Activated CD8-positive, alpha-beta T cell treated with anti-CD3 and anti-CD28 coated beads for 36 hours (primary cell): ENCODE results near the gene RIMKLB. TPM values are rescaled to one million over a fixed set of nuclear protein-coding genes. Genes with fewer than 3 reads are reported as not detected.
"Not testable (repeated sequence)": the region's sequence is repeated elsewhere in the genome, so short reads cannot be mapped to it uniquely, and the experiment has no call there.

Experiments used
- ATAC-seq: fragments of 200-7000 bp; cut with Tn5 transposase; one replicate; pipeline ENCODE4 v1.10.0; 2021; ENCODE audit warnings: mild to moderate bottlenecking, moderate library complexity
- CTCF ChIA-PET: fragments of 350-600 bp; sonication (Branson Sonifier 250); formaldehyde crosslinking; loops from one replicate; lab custom pipeline; 2021; ENCODE audit warnings: antibody characterized with exemption; lab: Charles Lee
- POLR2A ChIA-PET: fragments of 350-600 bp; sonication (Branson Sonifier 250); formaldehyde crosslinking; loops from one replicate; lab custom pipeline; 2021; ENCODE audit warnings: antibody characterized with exemption; lab: Charles Lee
- DNase-seq: peaks from one replicate; pipeline ENCODE4 v3.0.0-alpha.2; 2020
- H3K27ac Mint-ChIP-seq: one replicate; pipeline ENCODE4 v1.8.0; 2021; ENCODE audit warnings: mild to moderate bottlenecking, mixed read lengths
- H3K27me3 Mint-ChIP-seq: one replicate; pipeline ENCODE4 v1.8.0; 2021; ENCODE audit warnings: mixed read lengths
- H3K36me3 Mint-ChIP-seq: one replicate; pipeline ENCODE4 v1.8.0; 2021; ENCODE audit warnings: low read depth, mixed read lengths
- H3K4me1 Mint-ChIP-seq: one replicate; pipeline ENCODE4 v1.8.0; 2021; ENCODE audit warnings: low read depth, mixed read lengths
- H3K4me3 Mint-ChIP-seq: one replicate; pipeline ENCODE4 v1.8.0; 2021; ENCODE audit warnings: mild to moderate bottlenecking, moderate library complexity, mixed read lengths
- H3K9me3 Mint-ChIP-seq: one replicate; pipeline ENCODE4 v1.8.0; 2021; ENCODE audit warnings: mixed read lengths
- intact Hi-C: fragments of 100-400 bp; cut with micrococcal nuclease; formaldehyde crosslinking; loops from one replicate; pipeline ENCODE4 v1.10.0; 2022
- total RNA-seq, 2 experiments: library from RNA; stranded (reverse); gene quantifications; one replicate each; pipeline ENCODE4 v1.2.3, GENCODE V29; 2021
- TF ChIP-seq, protein P1 (sequence below): fragments of 200-600 bp; IDR thresholded peaks from one replicate; pipeline ENCODE4 v1.8.0; 2022; ENCODE audit warnings: antibody characterized with exemption, mild to moderate bottlenecking

The RIMKLB gene
- total RNA-seq, 2 experiments from 2014 or later, result 7.7 to 8.6 TPM

DNA sequence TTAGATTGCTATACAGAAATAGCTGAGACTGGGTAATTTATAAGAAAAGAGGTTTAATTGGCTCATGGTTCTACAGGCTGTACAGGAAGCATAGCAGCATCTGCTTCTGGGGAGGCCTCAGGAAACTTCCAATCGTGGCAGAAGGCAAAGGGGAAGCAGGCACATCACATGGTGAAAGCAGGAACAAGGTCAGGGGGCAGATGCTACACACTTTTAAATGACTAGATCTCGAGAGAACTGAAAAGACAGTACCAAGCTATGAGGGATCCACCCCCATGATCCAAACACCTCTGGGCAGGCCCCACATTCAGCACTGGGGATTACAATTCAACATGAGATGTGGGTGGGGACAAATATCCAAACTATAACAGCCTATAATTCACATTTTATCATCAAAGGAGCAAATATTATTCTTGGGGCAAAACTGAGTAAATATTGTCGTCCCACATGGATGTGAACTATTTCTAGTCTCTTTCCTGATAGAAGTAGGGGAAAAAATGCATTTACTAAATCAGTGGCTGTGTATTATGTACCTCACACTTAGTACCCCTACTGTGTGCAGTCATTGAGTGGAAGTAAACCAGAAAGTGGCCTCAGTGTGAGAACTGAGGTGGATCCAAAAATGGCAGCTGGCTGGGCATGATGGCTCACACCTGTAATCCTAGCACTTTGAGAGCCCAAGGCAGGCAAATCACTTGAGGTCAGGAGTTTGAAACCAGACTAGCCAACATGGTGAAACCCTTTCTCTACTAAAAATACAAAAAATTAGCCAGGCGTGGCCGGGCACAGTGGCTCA lies 99.2 kb downstream of the RIMKLB start:
- POLR2A ChIA-PET, result no interaction called here
- Mint-ChIP-seq H3K36me3 (no peaks in the 10 kb centered on the region), H3K4me3 (no peak overlapping the region), H3K27me3 (no peaks in the 10 kb centered on the region), H3K4me1 (no peaks in the 10 kb centered on the region), H3K27ac (no peak overlapping the region), H3K9me3 (no peaks in the 10 kb centered on the region)
- ATAC-seq, result no peak
- no peak for DNase-seq
- intact Hi-C loops, result no loop called here
- TF ChIP-seq, protein P1, sequence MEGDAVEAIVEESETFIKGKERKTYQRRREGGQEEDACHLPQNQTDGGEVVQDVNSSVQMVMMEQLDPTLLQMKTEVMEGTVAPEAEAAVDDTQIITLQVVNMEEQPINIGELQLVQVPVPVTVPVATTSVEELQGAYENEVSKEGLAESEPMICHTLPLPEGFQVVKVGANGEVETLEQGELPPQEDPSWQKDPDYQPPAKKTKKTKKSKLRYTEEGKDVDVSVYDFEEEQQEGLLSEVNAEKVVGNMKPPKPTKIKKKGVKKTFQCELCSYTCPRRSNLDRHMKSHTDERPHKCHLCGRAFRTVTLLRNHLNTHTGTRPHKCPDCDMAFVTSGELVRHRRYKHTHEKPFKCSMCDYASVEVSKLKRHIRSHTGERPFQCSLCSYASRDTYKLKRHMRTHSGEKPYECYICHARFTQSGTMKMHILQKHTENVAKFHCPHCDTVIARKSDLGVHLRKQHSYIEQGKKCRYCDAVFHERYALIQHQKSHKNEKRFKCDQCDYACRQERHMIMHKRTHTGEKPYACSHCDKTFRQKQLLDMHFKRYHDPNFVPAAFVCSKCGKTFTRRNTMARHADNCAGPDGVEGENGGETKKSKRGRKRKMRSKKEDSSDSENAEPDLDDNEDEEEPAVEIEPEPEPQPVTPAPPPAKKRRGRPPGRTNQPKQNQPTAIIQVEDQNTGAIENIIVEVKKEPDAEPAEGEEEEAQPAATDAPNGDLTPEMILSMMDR, result no peak
- CTCF ChIA-PET, result no interaction called here

DNA sequence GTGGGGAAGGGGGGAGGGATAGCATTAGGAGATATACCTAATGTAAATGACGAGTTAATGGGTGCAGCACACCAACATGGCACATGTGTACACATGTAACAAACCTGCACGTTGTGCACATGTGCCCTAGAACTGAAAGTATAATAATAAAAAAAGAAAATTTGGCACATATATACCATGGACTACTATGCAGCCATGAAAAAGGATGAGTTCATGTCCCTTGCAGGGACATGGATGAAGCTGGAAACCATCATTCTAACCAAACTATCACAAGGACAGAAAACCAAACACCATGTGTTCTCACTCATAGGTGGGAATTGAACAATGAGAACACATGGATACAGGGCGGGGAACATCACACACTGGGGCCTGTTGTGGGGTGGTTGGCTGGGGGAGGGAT lies 103.4 kb downstream of the RIMKLB start:
- POLR2A ChIA-PET, CTCF ChIA-PET, H3K4me1 Mint-ChIP-seq: not testable (repeated sequence)

DNA sequence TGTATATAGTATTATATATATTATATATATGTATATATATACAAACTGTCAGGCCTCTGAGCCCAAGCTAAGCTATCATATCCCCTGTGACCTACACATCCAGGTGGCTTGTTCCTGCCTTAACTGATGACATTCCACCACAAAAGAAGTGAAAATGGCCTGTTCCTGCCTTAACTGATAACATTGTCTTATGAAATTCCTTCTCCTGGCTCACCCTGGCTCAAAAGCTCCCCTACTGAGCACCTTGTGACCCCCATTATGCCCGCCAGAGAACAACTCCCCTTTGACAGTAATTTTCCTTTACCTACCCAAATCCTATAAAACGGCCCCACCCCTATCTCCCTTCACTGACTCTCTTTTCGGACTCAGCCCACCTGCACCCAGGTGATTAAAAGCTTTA lies 107.0 kb downstream of the RIMKLB start:
- not testable (repeated sequence) for H3K27ac Mint-ChIP-seq

More for the DNA sequence above, 103.4 kb downstream of the RIMKLB start:
- H3K36me3 Mint-ChIP-seq, DNase-seq, H3K4me3 Mint-ChIP-seq, H3K27ac Mint-ChIP-seq, intact Hi-C loops, ATAC-seq, H3K9me3 Mint-ChIP-seq, H3K27me3 Mint-ChIP-seq: not testable (repeated sequence)

DNA sequence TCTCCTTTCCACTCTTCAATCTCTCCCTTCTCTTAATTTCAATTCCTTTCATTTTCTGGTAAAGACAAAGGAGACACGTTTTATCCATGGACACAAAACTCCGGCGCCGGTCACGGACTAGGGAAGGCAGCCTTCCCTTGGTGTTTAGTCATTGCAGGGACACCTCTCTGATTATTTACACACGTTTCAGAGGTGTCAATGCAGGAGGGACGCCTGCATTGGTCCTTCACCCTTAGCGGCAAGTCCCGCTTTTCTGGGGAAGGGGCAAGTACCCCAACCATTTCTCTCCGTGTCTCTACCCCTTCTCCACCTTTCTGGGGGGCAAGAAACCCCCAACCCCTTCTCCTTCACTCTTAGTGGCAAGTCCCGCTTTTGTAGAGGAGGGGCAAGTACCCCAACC lies 107.7 kb downstream of the RIMKLB start:
- DNase-seq, CTCF ChIA-PET, POLR2A ChIA-PET, H3K27ac Mint-ChIP-seq, H3K9me3 Mint-ChIP-seq, ATAC-seq, intact Hi-C loops, H3K4me1 Mint-ChIP-seq, H3K36me3 Mint-ChIP-seq, H3K27me3 Mint-ChIP-seq, H3K4me3 Mint-ChIP-seq: not testable (repeated sequence)

More for the DNA sequence above, 107.0 kb downstream of the RIMKLB start:
- H3K4me3 Mint-ChIP-seq, CTCF ChIA-PET, POLR2A ChIA-PET, H3K9me3 Mint-ChIP-seq, H3K4me1 Mint-ChIP-seq, intact Hi-C loops, DNase-seq, H3K36me3 Mint-ChIP-seq, ATAC-seq, H3K27me3 Mint-ChIP-seq: not testable (repeated sequence)

DNA sequence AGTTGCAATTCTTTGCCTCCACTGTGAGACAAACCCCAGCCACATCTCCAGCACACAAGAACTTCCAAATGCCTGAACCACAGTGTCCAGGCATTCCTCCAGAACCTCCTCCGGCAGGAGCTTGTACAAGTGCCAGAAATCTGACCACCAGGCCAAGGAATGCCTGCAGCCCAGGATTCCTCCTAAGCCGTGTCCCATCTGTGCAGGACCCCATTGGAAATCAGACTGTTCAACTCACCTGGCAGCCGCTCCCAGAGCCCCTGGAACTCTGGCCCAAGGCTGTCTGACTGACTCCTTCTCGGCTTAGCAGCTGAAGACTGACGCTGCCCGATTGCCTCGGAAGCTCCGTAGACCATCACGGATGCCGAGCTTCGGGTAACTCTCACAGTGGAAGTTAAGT lies 109.3 kb downstream of the RIMKLB start:
- CTCF ChIA-PET, H3K4me3 Mint-ChIP-seq, H3K9me3 Mint-ChIP-seq, DNase-seq, ATAC-seq, H3K4me1 Mint-ChIP-seq, POLR2A ChIA-PET, intact Hi-C loops, H3K36me3 Mint-ChIP-seq, H3K27me3 Mint-ChIP-seq, H3K27ac Mint-ChIP-seq: not testable (repeated sequence)

DNA sequence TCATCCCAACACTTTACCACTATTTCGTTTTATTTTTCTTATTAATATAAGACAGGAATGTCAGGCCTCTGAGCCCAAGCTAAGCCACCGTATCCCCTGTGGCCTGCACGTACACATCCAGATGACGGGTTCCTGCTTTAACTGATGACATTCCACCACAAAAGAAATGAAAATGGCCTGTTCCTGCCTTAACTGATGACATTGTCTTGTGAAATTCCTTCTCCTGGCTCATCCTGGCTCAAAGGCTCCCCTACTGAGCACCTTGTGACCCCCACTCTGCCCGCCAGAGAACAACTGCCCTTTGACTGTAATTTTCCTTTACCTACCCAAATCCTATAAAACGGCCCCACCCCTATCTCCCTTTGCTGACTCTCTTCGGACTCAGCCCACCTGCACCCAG lies 112.3 kb downstream of the RIMKLB start:
- H3K4me3 Mint-ChIP-seq, H3K9me3 Mint-ChIP-seq, H3K36me3 Mint-ChIP-seq, CTCF ChIA-PET, H3K27me3 Mint-ChIP-seq, ATAC-seq, intact Hi-C loops, POLR2A ChIA-PET, H3K4me1 Mint-ChIP-seq, H3K27ac Mint-ChIP-seq, DNase-seq: not testable (repeated sequence)

DNA sequence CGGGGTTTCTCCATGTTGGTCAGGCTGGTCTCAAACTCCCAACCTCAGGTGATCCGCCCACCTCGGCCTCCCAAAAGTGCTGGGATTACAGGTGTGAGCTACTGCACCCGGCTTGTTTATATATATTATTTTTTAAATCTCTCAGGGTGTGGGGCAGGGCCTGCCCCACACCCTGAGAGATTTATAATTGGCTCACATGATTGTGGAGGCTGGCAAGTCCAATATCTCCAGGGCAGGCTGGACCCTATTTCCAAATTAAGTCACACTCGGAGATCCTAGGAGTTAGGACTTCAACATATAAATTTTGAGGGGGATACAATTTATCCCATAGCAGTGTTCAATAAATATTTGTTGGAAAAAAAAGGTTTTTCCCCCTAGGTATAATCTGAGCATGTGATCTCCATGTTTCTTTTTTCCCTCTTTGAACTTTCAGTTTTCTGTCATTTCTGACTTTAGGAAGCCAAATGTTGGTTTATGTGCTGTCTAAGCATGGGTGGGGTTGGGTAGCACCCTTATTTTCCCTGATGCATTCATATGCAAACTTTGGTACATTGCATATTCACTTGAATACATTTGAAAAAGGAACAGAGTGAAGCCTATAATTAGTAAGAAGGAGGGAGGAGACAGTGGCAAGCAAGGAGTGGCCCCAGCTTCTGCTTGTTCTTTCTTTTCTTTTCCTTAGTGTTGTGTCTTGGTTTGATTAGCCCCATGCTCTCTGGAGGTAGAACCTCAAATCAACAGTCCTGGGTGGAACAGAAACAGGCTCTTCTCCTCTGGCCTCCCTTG lies 116.0 kb downstream of the RIMKLB start:
- no peaks in the 10 kb centered on the region for H3K9me3 Mint-ChIP-seq
- DNase-seq, result no peak
- CTCF ChIA-PET, result no interaction called here

More for the DNA sequence above, 116.0 kb downstream of the RIMKLB start:
- TF ChIP-seq, protein P1, result no peak
- POLR2A ChIA-PET, result no interaction called here
- intact Hi-C loops, result no loop called here
- Mint-ChIP-seq H3K27ac (no peak overlapping the region), H3K4me1 (no peaks in the 10 kb centered on the region), H3K36me3 (no peaks in the 10 kb centered on the region), H3K27me3 (no peaks in the 10 kb centered on the region), H3K4me3 (no peak overlapping the region)
- ATAC-seq, result no peak
